ENCODE data around the gene TMEM131. TPM values are rescaled to one million over a fixed set of nuclear protein-coding genes. Genes with fewer than 3 reads are reported as not detected.
"Not testable (repeated sequence)": the region's sequence is repeated elsewhere in the genome, so short reads cannot be mapped to it uniquely, and the experiment has no call there.

Gene TMEM131
- total and polyA plus RNA-seq, 2 donors = 11.4 to 15.6 TPM

DNA sequence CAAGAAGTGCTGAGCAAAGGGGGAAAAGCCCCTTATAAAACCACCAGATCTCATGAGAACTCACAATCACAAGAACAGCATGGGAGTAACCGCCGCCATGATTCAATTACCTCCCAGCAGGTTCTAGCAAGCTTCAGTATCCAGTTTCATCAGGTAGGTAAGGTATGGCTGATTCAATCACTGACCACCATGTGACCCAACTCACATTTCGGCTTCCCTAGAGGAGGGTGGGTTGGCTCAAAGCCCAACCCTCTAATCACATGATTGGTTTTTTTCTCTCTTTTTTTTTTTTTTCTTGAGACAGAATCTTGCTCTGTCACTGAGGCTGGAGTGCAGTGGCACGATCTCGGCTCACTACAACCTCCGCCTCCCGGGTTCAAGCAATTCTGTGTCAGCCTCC lies 78.1 kb downstream of the TMEM131 start:
- not testable (repeated sequence) for H3K4me3 ChIP-seq (ENCODE audit: low read length in 2 of 2); DNase-seq (ENCODE audit: low read depth in 6 of 9, low spot score in 9 of 9); H3K4me1 ChIP-seq (ENCODE audit: control insufficient read depth in 2 of 2, insufficient read depth in 2 of 2, low read length in 2 of 2); H3K9me3 ChIP-seq (ENCODE audit: control insufficient read depth in 2 of 2, insufficient read depth in 1 of 2, low read length in 1 of 2); H3K27me3 ChIP-seq (ENCODE audit: control insufficient read depth in 2 of 2, insufficient read depth in 1 of 2, low read length in 1 of 2); H3K36me3 ChIP-seq (ENCODE audit: control insufficient read depth in 2 of 2, insufficient read depth in 2 of 2, low read length in 1 of 2); H3K27ac ChIP-seq (ENCODE audit: low read depth in 1 of 2, low read length in 1 of 2)
- 97% methylated on average over 7 of the region's 7 CpGs for WGBS

DNA sequence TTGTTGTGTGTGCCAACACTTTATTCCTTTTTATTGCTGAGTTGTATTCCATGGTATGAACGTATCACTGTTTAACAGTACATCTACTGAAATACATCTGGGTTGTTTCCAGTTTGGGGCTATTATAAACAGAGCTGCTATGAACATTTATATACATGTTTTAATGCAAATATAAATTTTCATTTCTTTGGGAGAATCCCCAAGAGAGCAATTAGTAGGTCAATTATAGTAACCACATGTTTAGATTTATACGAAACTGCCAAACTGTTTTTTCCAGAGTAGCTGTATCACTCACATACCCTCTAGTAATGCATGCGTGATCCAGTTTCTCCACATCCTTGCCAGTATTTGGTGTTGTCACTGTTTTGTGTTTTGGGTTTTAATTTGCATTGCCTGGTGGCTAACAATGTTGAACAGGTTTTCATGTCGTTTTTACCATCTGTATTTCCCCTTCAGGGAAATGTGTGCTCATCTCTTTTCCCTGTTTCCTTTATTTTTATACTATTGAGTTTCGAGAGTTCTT lies 81.0 kb downstream of the TMEM131 start:
- Histone ChIP-seq H3K4me1 (ENCODE audit: control insufficient read depth in 2 of 2, insufficient read depth in 2 of 2, low read length in 2 of 2) (peaks cover 4 to 8% of the 10 kb centered on the region in 2 donors), H3K36me3 (ENCODE audit: control insufficient read depth in 2 of 2, insufficient read depth in 2 of 2, low read length in 1 of 2) (no peaks in the 10 kb centered on the region), H3K27me3 (ENCODE audit: control insufficient read depth in 2 of 2, insufficient read depth in 1 of 2, low read length in 1 of 2) (no peaks in the 10 kb centered on the region), H3K27ac (ENCODE audit: low read depth in 1 of 2, low read length in 1 of 2) (no peak overlapping the region), H3K4me3 (ENCODE audit: low read length in 2 of 2) (no peak overlapping the region), H3K9me3 (ENCODE audit: control insufficient read depth in 2 of 2, insufficient read depth in 1 of 2, low read length in 1 of 2) (peaks cover 0 to under 1% of the 10 kb centered on the region in 2 donors)
- 94% methylated on average over 5 of the region's 5 CpGs for WGBS
- no peak for DNase-seq (ENCODE audit: low read depth in 6 of 9, low spot score in 9 of 9)

- 86% methylated on average over 2 of the region's 2 CpGs for WGBS
- H3K9me3 ChIP-seq (ENCODE audit: control insufficient read depth in 2 of 2, insufficient read depth in 1 of 2, low read length in 1 of 2) = no peaks in the 10 kb centered on the region
- H3K27me3 ChIP-seq (ENCODE audit: control insufficient read depth in 2 of 2, insufficient read depth in 1 of 2, low read length in 1 of 2) = no peaks in the 10 kb centered on the region
- H3K4me3 ChIP-seq (ENCODE audit: low read length in 2 of 2) = no peak overlapping the region
- no peak overlapping the region for H3K27ac ChIP-seq (ENCODE audit: low read depth in 1 of 2, low read length in 1 of 2)
- peaks cover 4 to 8% of the 10 kb centered on the region in 2 donors for H3K4me1 ChIP-seq (ENCODE audit: control insufficient read depth in 2 of 2, insufficient read depth in 2 of 2, low read length in 2 of 2)
- DNase-seq (ENCODE audit: low read depth in 6 of 9, low spot score in 9 of 9) = peak in 2 of 9 donors; percentile 13 to 35
- H3K36me3 ChIP-seq (ENCODE audit: control insufficient read depth in 2 of 2, insufficient read depth in 2 of 2, low read length in 1 of 2) = no peaks in the 10 kb centered on the region
These were observed 81.9 kb downstream of the TMEM131 start for GRCh38 chr2:97913846-97914245.

DNA sequence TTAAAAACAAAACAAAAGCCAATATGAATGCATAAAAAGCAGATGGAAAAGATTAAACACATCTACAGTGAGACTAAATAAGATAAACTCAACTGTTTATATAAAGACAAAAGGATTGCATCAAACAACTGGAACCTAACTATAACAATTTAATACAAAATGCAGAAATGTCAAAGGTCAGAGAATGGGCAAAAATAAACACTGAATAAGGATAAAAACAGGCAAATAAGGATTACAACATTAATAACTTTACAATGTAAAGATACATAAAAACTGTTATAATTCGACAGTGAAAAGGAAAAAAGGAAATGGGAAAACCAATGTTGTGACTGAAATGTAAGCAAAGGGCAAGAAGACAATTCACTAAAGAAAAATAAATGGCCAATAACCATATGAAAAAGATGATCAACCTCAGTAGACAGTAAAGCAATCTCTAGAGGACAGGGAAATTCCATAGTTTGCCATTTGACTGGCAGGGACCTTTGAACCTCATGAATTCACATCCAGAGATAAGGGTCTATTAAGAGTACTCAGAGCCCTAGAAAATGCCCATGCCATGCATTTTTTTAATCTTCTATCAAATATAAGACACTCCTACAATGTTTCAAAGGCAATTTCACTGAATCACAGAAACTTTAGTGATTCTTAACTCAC lies 83.7 kb downstream of the TMEM131 start:
- WGBS = 84% methylated on average over 1 of the region's 1 CpG
- Histone ChIP-seq H3K36me3 (ENCODE audit: control insufficient read depth in 2 of 2, insufficient read depth in 2 of 2, low read length in 1 of 2) (peaks cover 0 to 4% of the 10 kb centered on the region in 2 donors), H3K27me3 (ENCODE audit: control insufficient read depth in 2 of 2, insufficient read depth in 1 of 2, low read length in 1 of 2) (no peaks in the 10 kb centered on the region), H3K9me3 (ENCODE audit: control insufficient read depth in 2 of 2, insufficient read depth in 1 of 2, low read length in 1 of 2) (no peaks in the 10 kb centered on the region), H3K27ac (ENCODE audit: low read depth in 1 of 2, low read length in 1 of 2) (no peak overlapping the region), H3K4me1 (ENCODE audit: control insufficient read depth in 2 of 2, insufficient read depth in 2 of 2, low read length in 2 of 2) (peaks cover 4 to 11% of the 10 kb centered on the region in 2 donors), H3K4me3 (ENCODE audit: low read length in 2 of 2) (no peak overlapping the region)
- no peak for DNase-seq (ENCODE audit: low read depth in 6 of 9, low spot score in 9 of 9)

- no peak overlapping the region for H3K27ac ChIP-seq (ENCODE audit: low read depth in 1 of 2, low read length in 1 of 2)
- WGBS = 73% methylated on average over 4 of the region's 4 CpGs
These were observed 84.4 kb downstream of the TMEM131 start for GRCh38 chr2:97911206-97911921.

GRCh38 chr2:97910403-97911205 lies 85.1 kb downstream of the TMEM131 start:
- Histone ChIP-seq H3K27ac (ENCODE audit: low read depth in 1 of 2, low read length in 1 of 2) (no peak overlapping the region), H3K27me3 (ENCODE audit: control insufficient read depth in 2 of 2, insufficient read depth in 1 of 2, low read length in 1 of 2) (no peaks in the 10 kb centered on the region), H3K9me3 (ENCODE audit: control insufficient read depth in 2 of 2, insufficient read depth in 1 of 2, low read length in 1 of 2) (no peaks in the 10 kb centered on the region), H3K36me3 (ENCODE audit: control insufficient read depth in 2 of 2, insufficient read depth in 2 of 2, low read length in 1 of 2) (peaks cover 3 to 4% of the 10 kb centered on the region in 2 donors), H3K4me3 (ENCODE audit: low read length in 2 of 2) (no peak overlapping the region), H3K4me1 (ENCODE audit: control insufficient read depth in 2 of 2, insufficient read depth in 2 of 2, low read length in 2 of 2) (peaks cover 4 to 11% of the 10 kb centered on the region in 2 donors)
- DNase-seq (ENCODE audit: low read depth in 6 of 9, low spot score in 9 of 9) = no peak
- 85% methylated on average over 9 of the region's 9 CpGs for WGBS

More at GRCh38 chr2:97911206-97911921, 84.4 kb downstream of the TMEM131 start:
- Histone ChIP-seq H3K4me3 (ENCODE audit: low read length in 2 of 2) (no peak overlapping the region), H3K27me3 (ENCODE audit: control insufficient read depth in 2 of 2, insufficient read depth in 1 of 2, low read length in 1 of 2) (no peaks in the 10 kb centered on the region), H3K9me3 (ENCODE audit: control insufficient read depth in 2 of 2, insufficient read depth in 1 of 2, low read length in 1 of 2) (no peaks in the 10 kb centered on the region), H3K36me3 (ENCODE audit: control insufficient read depth in 2 of 2, insufficient read depth in 2 of 2, low read length in 1 of 2) (peaks cover 3 to 4% of the 10 kb centered on the region in 2 donors), H3K4me1 (ENCODE audit: control insufficient read depth in 2 of 2, insufficient read depth in 2 of 2, low read length in 2 of 2) (peaks cover 4 to 11% of the 10 kb centered on the region in 2 donors)
- peak in 1 of 9 donors; percentile 22 for DNase-seq (ENCODE audit: low read depth in 6 of 9, low spot score in 9 of 9)

DNA sequence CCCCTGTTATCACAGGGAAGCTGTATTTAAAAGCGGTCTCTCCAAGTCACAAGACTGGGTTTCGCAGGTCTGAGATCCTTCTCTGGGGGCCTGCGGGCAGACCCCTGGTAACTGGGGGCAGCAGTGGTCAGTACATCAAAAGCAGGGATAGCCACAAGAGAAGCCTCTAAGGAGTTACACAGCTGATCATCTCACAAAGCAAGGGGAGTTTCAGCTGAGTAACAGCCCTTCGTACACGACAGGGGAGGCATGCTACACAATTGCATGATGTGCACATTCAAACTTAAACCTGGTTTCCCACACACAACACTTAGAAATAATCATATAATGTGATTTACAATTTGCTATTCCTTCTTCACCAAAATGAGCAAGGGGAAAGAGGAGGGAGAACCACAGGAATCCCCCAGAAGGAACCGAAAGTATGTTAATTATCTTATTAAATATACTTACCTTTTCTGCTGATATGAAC lies 87.5 kb downstream of the TMEM131 start:
- no peaks in the 10 kb centered on the region for H3K27me3 ChIP-seq (ENCODE audit: control insufficient read depth in 2 of 2, insufficient read depth in 1 of 2, low read length in 1 of 2)
- H3K4me3 ChIP-seq (ENCODE audit: low read length in 2 of 2) = no peak overlapping the region
- WGBS = 98% methylated on average over 6 of the region's 6 CpGs
- DNase-seq (ENCODE audit: low read depth in 6 of 9, low spot score in 9 of 9) = no peak
- H3K36me3 ChIP-seq (ENCODE audit: control insufficient read depth in 2 of 2, insufficient read depth in 2 of 2, low read length in 1 of 2) = peaks cover 3 to 4% of the 10 kb centered on the region in 2 donors
- H3K27ac ChIP-seq (ENCODE audit: low read depth in 1 of 2, low read length in 1 of 2) = no peak overlapping the region
- H3K9me3 ChIP-seq (ENCODE audit: control insufficient read depth in 2 of 2, insufficient read depth in 1 of 2, low read length in 1 of 2) = no peaks in the 10 kb centered on the region
- H3K4me1 ChIP-seq (ENCODE audit: control insufficient read depth in 2 of 2, insufficient read depth in 2 of 2, low read length in 2 of 2) = peaks cover 0 to 3% of the 10 kb centered on the region in 2 donors

- Histone ChIP-seq H3K36me3 (ENCODE audit: control insufficient read depth in 2 of 2, insufficient read depth in 2 of 2, low read length in 1 of 2) (peaks cover 3 to 4% of the 10 kb centered on the region in 2 donors), H3K4me3 (ENCODE audit: low read length in 2 of 2) (no peak overlapping the region), H3K27me3 (ENCODE audit: control insufficient read depth in 2 of 2, insufficient read depth in 1 of 2, low read length in 1 of 2) (no peaks in the 10 kb centered on the region), H3K9me3 (ENCODE audit: control insufficient read depth in 2 of 2, insufficient read depth in 1 of 2, low read length in 1 of 2) (no peaks in the 10 kb centered on the region), H3K27ac (ENCODE audit: low read depth in 1 of 2, low read length in 1 of 2) (peak overlapping the region in 1 of 2 donors; percentile 11), H3K4me1 (ENCODE audit: control insufficient read depth in 2 of 2, insufficient read depth in 2 of 2, low read length in 2 of 2) (peaks cover 0 to 3% of the 10 kb centered on the region in 2 donors)
- no peak for DNase-seq (ENCODE audit: low read depth in 6 of 9, low spot score in 9 of 9)
- 96% methylated on average over 6 of the region's 6 CpGs for WGBS
These were observed 88.2 kb downstream of the TMEM131 start for GRCh38 chr2:97907369-97908100.

Data from thymus (tissue), 11 donors.